ENCODE measurements around the gene MFAP2.

MFAP2 gene

GRCh38 chr1:16980473-16981268 is at the start of gene MFAP2:
Gene MFAP2, minus strand, starts transcription at chr1:16980620. Its CDS starts 2,347 bp downstream, at chr1:16978273.
- no peak for DNase-seq

GRCh38 chr1:17030206-17030605 is 49.8 kb upstream of the MFAP2 start:
- no peak for DNase-seq

- no peak for DNase-seq
Measured at GRCh38 chr1:17028662-17029188, 48.3 kb upstream of the MFAP2 start.

GRCh38 chr1:17027900-17028299 is 47.5 kb upstream of the MFAP2 start:
- peak; percentile 75 for DNase-seq

GRCh38 chr1:17027403-17027802 is 47.0 kb upstream of the MFAP2 start:
- peak; percentile 48 for DNase-seq

GRCh38 chr1:17024721-17025120 is 44.3 kb upstream of the MFAP2 start:
- DNase-seq = no peak

- DNase-seq = no peak
Measured at GRCh38 chr1:17023573-17023972, 43.2 kb upstream of the MFAP2 start.

- no peak for DNase-seq
Measured at GRCh38 chr1:17023102-17023501, 42.7 kb upstream of the MFAP2 start.

- no peak for DNase-seq
Measured at GRCh38 chr1:17021896-17022295, 41.5 kb upstream of the MFAP2 start.

- DNase-seq = no peak
Measured at GRCh38 chr1:17020502-17020901, 40.1 kb upstream of the MFAP2 start.

- DNase-seq = no peak
Measured at GRCh38 chr1:17018849-17019248, 38.4 kb upstream of the MFAP2 start.

GRCh38 chr1:17017435-17017834 is 37.0 kb upstream of the MFAP2 start:
- no peak for DNase-seq

GRCh38 chr1:17016317-17016661 is 35.9 kb upstream of the MFAP2 start:
- no peak for DNase-seq

- no peak for DNase-seq
Measured at GRCh38 chr1:17014671-17015567, 34.5 kb upstream of the MFAP2 start.

GRCh38 chr1:17013491-17014320 is 33.3 kb upstream of the MFAP2 start:
- DNase-seq = no peak

GRCh38 chr1:17012775-17013490 is 32.5 kb upstream of the MFAP2 start:
- DNase-seq = no peak

- DNase-seq = peak; percentile 78
Measured at GRCh38 chr1:17011439-17012307, 31.3 kb upstream of the MFAP2 start, which contains the start of gene ATP13A2. Gene ATP13A2, minus strand, starts transcription at chr1:17011928. Its CDS starts 190 bp downstream, at chr1:17011738.

- no peak for DNase-seq
Measured at GRCh38 chr1:17011092-17011438, 30.6 kb upstream of the MFAP2 start.

GRCh38 chr1:17009706-17010105 is 29.3 kb upstream of the MFAP2 start:
- no peak for DNase-seq

GRCh38 chr1:17008208-17008855 is 27.9 kb upstream of the MFAP2 start:
- no peak for DNase-seq

- no peak for DNase-seq
Measured at GRCh38 chr1:17007121-17007520, 26.7 kb upstream of the MFAP2 start.
